Keratinocyte (primary cell): ENCODE data around the gene PRKCH. TPM values are rescaled to one million over a fixed set of nuclear protein-coding genes. Genes with fewer than 3 reads are reported as not detected.

Source experiments
- DNase-seq: peaks from one replicate; pipeline ENCODE4 v3.0.0-alpha.2; 2011; ENCODE audit warnings: low read depth, missing footprints, low spot score
- FAIRE-seq: peaks from 2 replicates; lab custom pipeline; 2011; peaks lifted over from hg19 to GRCh38; lab: Jason Lieb, UNC
- H2AFZ ChIP-seq: 2 replicates; pipeline ENCODE4 v1.6.0; 2012; ENCODE audit warnings: low read length, control low read depth, inconsistent platforms; ENCODE audit not compliant: control insufficient read depth
- H3K27ac ChIP-seq: 2 replicates; pipeline ENCODE4 v1.5.1; 2011; ENCODE audit warnings: low read length; ENCODE audit not compliant: control insufficient read depth, insufficient read depth
- H3K27me3 ChIP-seq: 3 replicates; pipeline ENCODE4 v1.6.0; 2011; ENCODE audit warnings: low read length; ENCODE audit not compliant: control insufficient read depth, insufficient read depth; ENCODE audit errors: extremely low read depth
- H3K36me3 ChIP-seq, 2 experiments: 2 replicates in 1 of 2; 3 replicates in 1 of 2; pipeline ENCODE4 v1.5.1; 2011; ENCODE audit warnings: low read length in 2 of 2, mild to moderate bottlenecking in 1 of 2; ENCODE audit not compliant: control insufficient read depth in 2 of 2, insufficient read depth in 2 of 2; ENCODE audit errors: extremely low read depth in 1 of 2
- H3K4me1 ChIP-seq: 3 replicates; pipeline ENCODE4 v1.5.1; 2011; ENCODE audit warnings: low read length; ENCODE audit not compliant: control insufficient read depth, insufficient read depth; ENCODE audit errors: extremely low read depth
- H3K4me2 ChIP-seq: 3 replicates; pipeline ENCODE4 v1.6.0; 2011; ENCODE audit warnings: low read depth, low read length; ENCODE audit not compliant: control insufficient read depth, insufficient read depth; ENCODE audit errors: extremely low read depth
- H3K4me3 ChIP-seq, 3 experiments: fragments of 200-600 bp in 1 of 3; sonication (generic) in 1 of 3; 2 replicates in 2 of 3; 3 replicates in 1 of 3; pipeline ENCODE4 v1.5.1; 2011 to 2016; ENCODE audit warnings: low read length in 3 of 3, mild to moderate bottlenecking in 3 of 3, control low read depth in 2 of 3, inconsistent platforms in 1 of 3, low read depth in 1 of 3, mixed read lengths in 1 of 3, mixed run types in 1 of 3, moderate library complexity in 1 of 3; ENCODE audit not compliant: control insufficient read depth in 2 of 3, insufficient read depth in 2 of 3; ENCODE audit errors: extremely low read depth in 1 of 3
- H3K79me2 ChIP-seq: 2 replicates; pipeline ENCODE4 v1.6.0; 2012; ENCODE audit warnings: low read length; ENCODE audit not compliant: control insufficient read depth, insufficient read depth
- H3K9ac ChIP-seq: 3 replicates; pipeline ENCODE4 v1.6.0; 2011; ENCODE audit warnings: low read length; ENCODE audit not compliant: control insufficient read depth, insufficient read depth; ENCODE audit errors: extremely low read depth
- H3K9me1 ChIP-seq: 3 replicates; pipeline ENCODE4 v1.6.0; 2011; ENCODE audit warnings: low read length; ENCODE audit not compliant: control insufficient read depth, insufficient read depth; ENCODE audit errors: extremely low read depth
- H3K9me3 ChIP-seq: 2 replicates; pipeline ENCODE4 v1.5.1; 2012; ENCODE audit warnings: low read depth, low read length; ENCODE audit not compliant: control insufficient read depth
- H4K20me1 ChIP-seq: 3 replicates; pipeline ENCODE4 v1.6.0; 2011; ENCODE audit warnings: low read length; ENCODE audit not compliant: control insufficient read depth, insufficient read depth; ENCODE audit errors: extremely low read depth
- EZH2 ChIP-seq: IDR thresholded peaks from one replicate; pipeline ENCODE4 v1.6.1; 2012; ENCODE audit warnings: inconsistent platforms, mild to moderate bottlenecking, low read length, moderate library complexity
- dilution Hi-C: fragments of 300-500 bp; cut with MboI; formaldehyde crosslinking; loops from one replicate; pipeline ENCODE4 v1.7.0; 2020; ENCODE audit warnings: low sequenced_read_pairs; ENCODE audit not compliant: extremely low pct_ligation_motif_present
- polyA plus RNA-seq, 5 experiments: library from polyadenylated mRNA; depleted of rRNA in 3 of 5; stranded (reverse) in 3 of 5; stranded (forward) in 1 of 5; unstranded in 1 of 5; fragments of >200 nt; gene quantifications; 1 replicate in 1 of 5; 2 replicates in 3 of 5; 3 replicates in 1 of 5; pipeline versions ENCODE4 v1.2.1 to v1.2.3, GENCODE V29; 2011 to 2012; ENCODE audit warnings: missing spikeins in 2 of 5, low read depth in 1 of 5, low replicate concordance in 1 of 5
- TF ChIP-seq, protein P1 (sequence below), 3 experiments: IDR thresholded peaks in 1 of 3; conservative IDR thresholded peaks in 1 of 3; optimal IDR thresholded peaks in 1 of 3; 2 replicates in 2 of 3; 3 replicates in 1 of 3; pipeline versions ENCODE3 to v1.5.1; 2011; ENCODE audit warnings: low read length in 3 of 3, mild to moderate bottlenecking in 3 of 3, moderate library complexity in 2 of 3, control low read depth in 1 of 3, inconsistent platforms in 1 of 3; ENCODE audit not compliant: insufficient read depth in 2 of 3; ENCODE audit errors: extremely low read depth in 1 of 3

Gene PRKCH
- polyA plus RNA-seq, 1 donor (not counting 4 experiments of a cell fraction or from before 2014, with no cell fraction given): 13.7 TPM

DNA sequence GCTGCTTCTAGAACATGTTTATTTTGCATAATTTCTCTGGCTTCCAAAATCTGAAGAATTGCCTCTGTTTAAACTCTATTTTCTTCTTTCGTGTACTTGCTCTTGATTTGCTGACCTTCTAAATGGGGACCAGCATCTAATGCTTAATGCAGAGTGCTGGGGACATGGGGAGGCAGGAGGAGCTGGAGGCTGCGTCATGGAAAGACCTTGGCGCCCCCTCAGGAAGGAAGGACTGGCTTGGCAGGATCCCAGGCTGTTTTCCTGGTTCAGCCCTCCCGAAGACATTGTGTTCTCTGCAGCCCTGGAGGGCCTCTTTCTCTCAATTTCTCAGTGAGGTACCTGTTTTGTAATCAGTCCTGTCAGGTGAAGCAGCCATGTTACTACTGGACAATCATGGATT, 5.5 kb downstream of the PRKCH start:
- DNase-seq: no peak
- Histone ChIP-seq H4K20me1 (no peaks in the 10 kb centered on the region), H3K4me2 (no peak overlapping the region), H3K9me1 (no peaks in the 10 kb centered on the region), H3K27me3 (no peaks in the 10 kb centered on the region), H3K27ac (no peak overlapping the region), H3K9me3 (no peaks in the 10 kb centered on the region), H3K9ac (no peak overlapping the region), H3K36me3 (no peaks in the 10 kb centered on the region), H3K4me3 (no peak overlapping the region), H3K4me1 (peaks cover 9% of the 10 kb centered on the region), H3K79me2 (peaks cover 20% of the 10 kb centered on the region), H2AFZ (no peak overlapping the region)
- no peak for FAIRE-seq
- dilution Hi-C loops: no loop called here
- TF ChIP-seq, protein P1, sequence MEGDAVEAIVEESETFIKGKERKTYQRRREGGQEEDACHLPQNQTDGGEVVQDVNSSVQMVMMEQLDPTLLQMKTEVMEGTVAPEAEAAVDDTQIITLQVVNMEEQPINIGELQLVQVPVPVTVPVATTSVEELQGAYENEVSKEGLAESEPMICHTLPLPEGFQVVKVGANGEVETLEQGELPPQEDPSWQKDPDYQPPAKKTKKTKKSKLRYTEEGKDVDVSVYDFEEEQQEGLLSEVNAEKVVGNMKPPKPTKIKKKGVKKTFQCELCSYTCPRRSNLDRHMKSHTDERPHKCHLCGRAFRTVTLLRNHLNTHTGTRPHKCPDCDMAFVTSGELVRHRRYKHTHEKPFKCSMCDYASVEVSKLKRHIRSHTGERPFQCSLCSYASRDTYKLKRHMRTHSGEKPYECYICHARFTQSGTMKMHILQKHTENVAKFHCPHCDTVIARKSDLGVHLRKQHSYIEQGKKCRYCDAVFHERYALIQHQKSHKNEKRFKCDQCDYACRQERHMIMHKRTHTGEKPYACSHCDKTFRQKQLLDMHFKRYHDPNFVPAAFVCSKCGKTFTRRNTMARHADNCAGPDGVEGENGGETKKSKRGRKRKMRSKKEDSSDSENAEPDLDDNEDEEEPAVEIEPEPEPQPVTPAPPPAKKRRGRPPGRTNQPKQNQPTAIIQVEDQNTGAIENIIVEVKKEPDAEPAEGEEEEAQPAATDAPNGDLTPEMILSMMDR (optimal IDR thresholded peaks at IDR 0.05 in 1 of 3, IDR thresholded peaks at IDR 0.05 in 1 of 3, conservative IDR thresholded peaks at IDR 0.05 in 1 of 3; ENCODE audit: extremely low read depth in 1 of 3, insufficient read depth in 2 of 3, low read length in 3 of 3): no peak
- no peak for TF ChIP-seq EZH2

DNA sequence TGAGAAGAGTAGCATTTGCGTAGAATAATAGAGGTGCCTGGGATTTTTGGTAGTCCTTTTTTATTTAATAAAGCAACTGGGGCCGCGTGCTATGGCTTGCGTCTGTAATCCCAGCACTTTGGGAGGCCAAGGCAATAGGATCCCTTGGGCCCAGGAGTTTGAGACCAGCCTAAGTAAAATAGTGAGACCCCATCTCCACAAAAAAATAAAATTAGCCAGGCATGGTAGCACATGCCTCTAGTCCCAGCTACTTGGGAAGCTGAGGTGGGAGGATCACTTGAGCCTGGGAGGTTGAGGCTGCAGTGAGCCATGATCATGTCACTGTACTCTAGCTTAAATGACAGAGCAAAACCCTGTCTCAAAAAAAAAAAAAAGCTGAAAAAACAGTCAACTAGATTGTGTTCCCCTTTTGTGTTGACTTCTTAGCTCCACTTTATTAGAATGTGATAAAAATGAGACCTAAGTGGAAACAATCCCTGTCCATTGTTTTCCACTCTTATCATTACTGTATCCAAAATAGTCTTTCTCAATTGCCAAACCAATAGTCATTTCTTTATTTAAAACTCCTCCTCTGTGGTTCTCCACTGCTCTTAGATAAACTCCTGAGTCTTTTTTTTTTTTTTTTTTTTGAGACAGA, 7.4 kb downstream of the PRKCH start:
- Histone ChIP-seq H3K9me3 (no peaks in the 10 kb centered on the region), H3K27ac (no peak overlapping the region), H2AFZ (no peak overlapping the region), H3K9me1 (no peaks in the 10 kb centered on the region), H3K27me3 (no peaks in the 10 kb centered on the region), H3K4me2 (no peak overlapping the region), H3K4me3 (no peak overlapping the region), H3K4me1 (peaks cover 4% of the 10 kb centered on the region), H3K36me3 (no peaks in the 10 kb centered on the region), H4K20me1 (no peaks in the 10 kb centered on the region), H3K79me2 (peaks cover 20% of the 10 kb centered on the region), H3K9ac (no peak overlapping the region)
- TF ChIP-seq, protein P1 (optimal IDR thresholded peaks at IDR 0.05 in 1 of 3, IDR thresholded peaks at IDR 0.05 in 1 of 3, conservative IDR thresholded peaks at IDR 0.05 in 1 of 3; ENCODE audit: extremely low read depth in 1 of 3, insufficient read depth in 2 of 3, low read length in 3 of 3): no peak
- no peak for TF ChIP-seq EZH2
- no peak for FAIRE-seq
- dilution Hi-C loops: no loop called here
- no peak for DNase-seq
